Occipital lobe (tissue), 2 donors: Measurements from ENCODE around the gene ATP1B3. TPM values are rescaled to one million over a fixed set of nuclear protein-coding genes. Genes with fewer than 3 reads are reported as not detected.
"Not testable (repeated sequence)": the region's sequence is repeated elsewhere in the genome, so short reads cannot be mapped to it uniquely, and the experiment has no call there.

ENCODE experiments used
- DNase-seq: peaks from one replicate; lab custom pipeline; 2025; lab: John Stamatoyannopoulos, UW
- total RNA-seq: library from RNA; depleted of rRNA; stranded (reverse); fragments of >200 nt; gene quantifications from one replicate; pipeline ENCODE4 v1.2.3, GENCODE V29; 2014

The ATP1B3 gene
- total RNA-seq, 1 donor from 2014 or later: 40.7 TPM

GRCh38 chr3:141904203-141904602 lies 27.8 kb downstream of the ATP1B3 start:
- no peak for DNase-seq

GRCh38 chr3:141905129-141905528 lies 28.7 kb downstream of the ATP1B3 start:
- DNase-seq: no peak

- no peak for DNase-seq
These were observed 33.0 kb downstream of the ATP1B3 start for GRCh38 chr3:141909408-141909807.

GRCh38 chr3:141909986-141910385 lies 33.5 kb downstream of the ATP1B3 start:
- DNase-seq: not testable (repeated sequence)

GRCh38 chr3:141913150-141913811 lies 36.8 kb downstream of the ATP1B3 start:
- DNase-seq: no peak

- DNase-seq: no peak
These were observed 37.9 kb downstream of the ATP1B3 start for GRCh38 chr3:141914311-141914710.

- DNase-seq: no peak
These were observed 38.6 kb downstream of the ATP1B3 start for GRCh38 chr3:141915016-141915415.

GRCh38 chr3:141915766-141916165 lies 39.3 kb downstream of the ATP1B3 start:
- DNase-seq: no peak

GRCh38 chr3:141920701-141921100 lies 44.3 kb downstream of the ATP1B3 start:
- no peak for DNase-seq

- no peak for DNase-seq
These were observed 44.9 kb downstream of the ATP1B3 start for GRCh38 chr3:141921316-141921715.

GRCh38 chr3:141925677-141926076 lies 49.2 kb downstream of the ATP1B3 start:
- DNase-seq: not testable (repeated sequence)

GRCh38 chr3:141926929-141927328 lies 50.5 kb downstream of the ATP1B3 start:
- DNase-seq: no peak

GRCh38 chr3:141928631-141929270 lies 52.3 kb downstream of the ATP1B3 start:
- DNase-seq: no peak

GRCh38 chr3:141929341-141929995 lies 53.0 kb downstream of the ATP1B3 start:
- DNase-seq: no peak

GRCh38 chr3:141930801-141931200 lies 54.4 kb downstream of the ATP1B3 start:
- no peak for DNase-seq

GRCh38 chr3:141933421-141934300 lies 57.2 kb downstream of the ATP1B3 start:
- no peak for DNase-seq

GRCh38 chr3:141934354-141934753 lies 57.9 kb downstream of the ATP1B3 start:
- no peak for DNase-seq

GRCh38 chr3:141938011-141938500 lies 61.6 kb downstream of the ATP1B3 start:
- DNase-seq: no peak

GRCh38 chr3:141939759-141940158 lies 63.3 kb downstream of the ATP1B3 start:
- no peak for DNase-seq

GRCh38 chr3:141940194-141940776 lies 63.8 kb downstream of the ATP1B3 start:
- peak; percentile 52 for DNase-seq

GRCh38 chr3:141941093-141941492 lies 64.7 kb downstream of the ATP1B3 start:
- no peak for DNase-seq
